Chondrocyte (in vitro differentiated cells): ENCODE data around the gene PEPD. TPM values are rescaled to one million over a fixed set of nuclear protein-coding genes. Genes with fewer than 3 reads are reported as not detected.
A peak's percentile ranks its signal among the peaks of the same experiment; 100 is the strongest.

Experiments
- DNase-seq: peaks from one replicate; pipeline ENCODE4 v3.0.0; 2021; ENCODE audit warnings: mixed read lengths, low spot score
- H3K27ac Mint-ChIP-seq: one replicate; pipeline ENCODE4 v1.8.0; 2021; ENCODE audit warnings: mild to moderate bottlenecking, moderate library complexity, mixed read lengths; ENCODE audit not compliant: unreplicated experiment
- H3K27me3 Mint-ChIP-seq: 2 replicates; pipeline ENCODE4 v1.8.0; 2021; ENCODE audit warnings: low read depth, mixed read lengths
- H3K36me3 Mint-ChIP-seq: 2 replicates; pipeline ENCODE4 v1.8.0; 2021; ENCODE audit warnings: low read depth, mixed read lengths
- H3K4me1 Mint-ChIP-seq: 2 replicates; pipeline ENCODE4 v1.8.0; 2021; ENCODE audit warnings: low read depth, mild to moderate bottlenecking, mixed read lengths
- H3K4me3 Mint-ChIP-seq: one replicate; pipeline ENCODE4 v1.8.0; 2021; ENCODE audit warnings: mild to moderate bottlenecking, moderate library complexity, mixed read lengths; ENCODE audit not compliant: unreplicated experiment
- H3K9me3 Mint-ChIP-seq: 2 replicates; pipeline ENCODE4 v1.8.0; 2021; ENCODE audit warnings: low read depth, mixed read lengths
- total RNA-seq: library from RNA; stranded (reverse); gene quantifications from 3 replicates; pipeline ENCODE4 v1.2.1, GENCODE V29; 2021
- TF ChIP-seq, protein P1 (sequence below): fragments of 200-600 bp; sonication (generic); IDR thresholded peaks from 2 replicates; pipeline ENCODE4 v1.5.0; 2021; ENCODE audit warnings: antibody characterized with exemption, mild to moderate bottlenecking, moderate library complexity

The PEPD gene
- total RNA-seq, 1 donor from 2014 or later, result 55.6 TPM

DNA sequence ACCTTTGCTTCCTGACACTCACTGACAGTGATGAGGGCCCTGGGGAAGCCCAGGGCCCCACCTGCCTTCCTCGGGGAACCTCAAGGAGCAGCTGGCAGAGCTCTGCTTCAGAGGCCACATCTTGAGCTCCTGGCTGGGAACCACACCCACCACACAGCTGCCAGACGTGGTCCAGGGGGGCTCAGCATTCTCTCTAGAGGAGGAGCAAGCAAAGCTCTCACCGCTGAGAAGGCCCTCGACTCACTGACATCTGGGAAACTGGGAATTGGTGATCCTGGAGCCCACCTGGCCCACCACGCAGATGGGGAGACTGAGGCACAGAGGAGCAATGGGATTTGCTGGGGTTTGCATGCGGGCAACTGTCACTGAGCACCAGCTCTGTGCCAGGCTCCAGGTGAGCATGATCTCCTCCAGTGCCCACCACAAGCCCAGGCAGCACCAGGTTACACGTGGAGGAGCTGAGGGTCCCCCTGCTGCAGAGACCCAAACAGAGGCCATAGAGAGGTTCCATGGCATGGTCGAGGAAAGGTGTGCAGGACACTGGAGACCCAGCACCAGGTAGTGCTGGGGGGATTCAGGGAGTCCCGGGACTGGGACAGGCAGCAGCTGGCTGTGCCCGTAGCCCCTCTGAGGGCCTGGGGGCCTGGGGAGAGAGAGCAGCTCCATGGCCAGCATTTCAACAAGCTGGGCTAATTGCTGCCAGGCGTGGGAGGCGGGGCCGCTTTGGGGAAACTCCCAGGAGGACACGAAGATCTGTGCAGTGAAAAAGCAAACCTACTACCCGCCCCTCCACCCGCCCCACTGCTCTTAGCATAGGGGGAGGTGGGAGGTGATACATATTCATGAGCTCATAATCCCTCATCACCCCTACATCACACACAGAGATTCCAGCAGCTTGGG, 33.4 kb downstream of the PEPD start:
- Mint-ChIP-seq H3K4me1 (no peaks in the 10 kb centered on the region), H3K4me3 (no peak overlapping the region), H3K27ac (no peak overlapping the region), H3K36me3 (peaks cover 10% of the 10 kb centered on the region), H3K9me3 (peaks cover 2% of the 10 kb centered on the region), H3K27me3 (no peaks in the 10 kb centered on the region)
- TF ChIP-seq, protein P1, sequence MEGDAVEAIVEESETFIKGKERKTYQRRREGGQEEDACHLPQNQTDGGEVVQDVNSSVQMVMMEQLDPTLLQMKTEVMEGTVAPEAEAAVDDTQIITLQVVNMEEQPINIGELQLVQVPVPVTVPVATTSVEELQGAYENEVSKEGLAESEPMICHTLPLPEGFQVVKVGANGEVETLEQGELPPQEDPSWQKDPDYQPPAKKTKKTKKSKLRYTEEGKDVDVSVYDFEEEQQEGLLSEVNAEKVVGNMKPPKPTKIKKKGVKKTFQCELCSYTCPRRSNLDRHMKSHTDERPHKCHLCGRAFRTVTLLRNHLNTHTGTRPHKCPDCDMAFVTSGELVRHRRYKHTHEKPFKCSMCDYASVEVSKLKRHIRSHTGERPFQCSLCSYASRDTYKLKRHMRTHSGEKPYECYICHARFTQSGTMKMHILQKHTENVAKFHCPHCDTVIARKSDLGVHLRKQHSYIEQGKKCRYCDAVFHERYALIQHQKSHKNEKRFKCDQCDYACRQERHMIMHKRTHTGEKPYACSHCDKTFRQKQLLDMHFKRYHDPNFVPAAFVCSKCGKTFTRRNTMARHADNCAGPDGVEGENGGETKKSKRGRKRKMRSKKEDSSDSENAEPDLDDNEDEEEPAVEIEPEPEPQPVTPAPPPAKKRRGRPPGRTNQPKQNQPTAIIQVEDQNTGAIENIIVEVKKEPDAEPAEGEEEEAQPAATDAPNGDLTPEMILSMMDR, result no peak
- DNase-seq, result peak; percentile 68

DNA sequence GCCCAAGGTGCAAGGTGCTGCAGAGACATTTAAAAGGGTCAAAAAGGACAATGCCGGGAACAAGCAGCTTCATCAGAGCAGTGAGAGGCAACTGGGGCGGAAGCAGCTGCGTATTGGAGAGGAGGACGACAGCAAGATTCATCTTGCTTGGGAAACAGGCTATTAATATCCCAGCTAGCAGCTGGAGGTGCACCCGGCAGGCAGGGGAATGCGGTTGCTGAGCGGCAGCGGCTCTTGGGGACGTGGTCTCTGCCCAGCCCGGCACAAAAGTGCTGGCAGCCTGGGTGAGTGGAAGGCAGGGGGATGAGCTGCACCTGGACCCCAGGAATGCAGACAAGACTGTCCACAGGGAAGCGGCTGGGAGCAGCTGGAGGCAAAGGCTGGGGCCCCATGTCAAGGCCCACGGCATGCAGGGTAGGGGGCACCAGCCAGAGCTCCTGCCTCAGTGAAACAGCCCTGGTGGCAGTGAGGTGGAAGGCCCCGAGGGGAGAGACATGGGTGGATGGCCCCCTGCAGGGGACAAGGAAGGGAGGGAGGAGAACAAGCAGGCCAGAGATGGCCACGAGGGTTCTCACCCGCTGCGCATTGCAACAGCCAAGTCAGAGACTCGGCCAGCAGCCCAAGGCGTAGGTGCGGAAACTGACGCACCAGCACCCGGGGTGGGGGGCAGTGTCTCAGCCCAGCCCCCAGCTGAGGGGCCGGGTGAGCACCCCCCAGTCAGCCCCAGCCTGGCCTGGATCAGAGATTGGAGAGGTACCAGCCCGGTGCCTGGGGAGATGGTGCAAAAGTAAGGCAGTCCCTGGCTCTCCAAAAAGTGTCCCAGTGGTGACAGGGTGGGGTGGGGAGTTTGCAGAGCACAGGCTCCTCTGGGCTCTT, 34.4 kb downstream of the PEPD start:
- Mint-ChIP-seq H3K9me3 (peaks cover 10% of the 10 kb centered on the region), H3K36me3 (peaks cover 18% of the 10 kb centered on the region), H3K4me1 (no peaks in the 10 kb centered on the region), H3K4me3 (no peak overlapping the region), H3K27ac (no peak overlapping the region), H3K27me3 (no peaks in the 10 kb centered on the region)
- peak; percentile 80 for DNase-seq
- TF ChIP-seq, protein P1, result no peak

DNA sequence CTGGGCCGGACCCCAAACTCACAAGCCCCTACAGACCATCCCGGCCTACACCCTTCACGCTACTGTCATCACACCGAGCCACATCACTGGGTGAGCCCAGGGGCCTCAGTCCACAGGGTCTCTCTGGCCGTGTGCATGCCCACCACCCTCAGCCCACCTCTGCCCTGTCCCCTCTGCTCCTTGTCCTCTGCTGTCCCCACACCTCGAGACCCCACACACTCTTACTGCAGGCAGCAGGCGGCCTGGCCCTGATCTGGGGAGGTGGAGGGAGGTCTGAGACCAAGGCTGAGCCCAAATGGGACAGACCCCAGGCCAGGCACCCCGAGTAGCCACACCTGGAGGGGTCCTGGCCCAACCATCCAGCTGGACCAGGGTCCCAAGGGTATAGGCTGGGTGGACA, 35.2 kb downstream of the PEPD start:
- TF ChIP-seq, protein P1, result no peak
- H3K4me3 Mint-ChIP-seq, result no peak overlapping the region
- no peaks in the 10 kb centered on the region for H3K4me1 Mint-ChIP-seq
- H3K27ac Mint-ChIP-seq, result no peak overlapping the region
- H3K36me3 Mint-ChIP-seq, result peaks cover 18% of the 10 kb centered on the region
- peak; percentile 79 for DNase-seq
- no peaks in the 10 kb centered on the region for H3K27me3 Mint-ChIP-seq
- peaks cover 10% of the 10 kb centered on the region for H3K9me3 Mint-ChIP-seq

DNA sequence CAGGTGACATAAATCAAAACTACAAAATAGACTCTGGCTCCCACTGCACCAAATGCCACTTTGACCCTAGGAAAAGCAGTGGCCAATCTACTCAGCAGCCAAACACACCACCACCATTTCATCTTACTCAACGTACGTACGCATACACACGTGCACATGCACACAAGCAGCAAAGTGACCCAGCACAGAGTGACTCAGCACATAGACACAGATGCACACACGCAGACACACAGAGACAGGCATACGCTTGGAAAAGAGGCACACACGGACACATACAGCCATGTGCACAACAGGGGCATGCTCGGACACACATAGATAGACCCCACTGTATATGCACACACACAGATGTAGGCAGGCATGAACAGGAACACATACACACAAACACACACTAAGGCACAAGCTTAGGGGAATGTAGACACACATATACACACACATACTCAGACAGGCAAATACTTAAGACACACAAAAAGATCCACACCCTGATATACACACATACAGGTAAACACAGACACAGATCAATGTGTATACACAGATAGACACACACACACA, 37.3 kb downstream of the PEPD start:
- Mint-ChIP-seq H3K4me1 (no peaks in the 10 kb centered on the region), H3K36me3 (peaks cover 30% of the 10 kb centered on the region), H3K4me3 (no peak overlapping the region), H3K27ac (no peak overlapping the region), H3K9me3 (peaks cover 16% of the 10 kb centered on the region), H3K27me3 (no peaks in the 10 kb centered on the region)
- TF ChIP-seq, protein P1, result no peak
- peak; percentile 28 for DNase-seq

DNA sequence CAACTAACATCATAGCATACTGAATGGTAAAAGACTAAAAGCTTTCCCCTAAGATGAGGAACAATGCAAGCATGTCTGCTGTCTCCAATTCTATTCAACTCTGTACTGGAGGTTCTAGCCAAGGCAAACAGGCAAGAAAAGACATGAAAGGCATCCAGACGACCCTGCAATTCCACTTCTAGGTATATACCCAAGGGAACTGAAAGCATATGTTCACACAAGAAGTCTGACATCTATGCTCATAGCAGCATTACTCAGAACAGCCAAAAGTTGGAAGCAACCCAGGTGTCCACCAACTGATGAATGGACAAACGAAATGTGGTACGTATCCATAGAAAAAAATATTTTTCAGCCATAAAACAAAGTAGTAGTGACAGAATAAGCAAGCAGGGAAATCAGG, 39.1 kb downstream of the PEPD start:
- Mint-ChIP-seq H3K4me3 (no peak overlapping the region), H3K9me3 (peaks cover 27% of the 10 kb centered on the region), H3K4me1 (no peaks in the 10 kb centered on the region), H3K36me3 (peaks cover 42% of the 10 kb centered on the region), H3K27ac (no peak overlapping the region), H3K27me3 (no peaks in the 10 kb centered on the region)
- DNase-seq, result no peak
- TF ChIP-seq, protein P1, result no peak
